ENCODE results near the gene TMEM144.

TMEM144 gene

DNA sequence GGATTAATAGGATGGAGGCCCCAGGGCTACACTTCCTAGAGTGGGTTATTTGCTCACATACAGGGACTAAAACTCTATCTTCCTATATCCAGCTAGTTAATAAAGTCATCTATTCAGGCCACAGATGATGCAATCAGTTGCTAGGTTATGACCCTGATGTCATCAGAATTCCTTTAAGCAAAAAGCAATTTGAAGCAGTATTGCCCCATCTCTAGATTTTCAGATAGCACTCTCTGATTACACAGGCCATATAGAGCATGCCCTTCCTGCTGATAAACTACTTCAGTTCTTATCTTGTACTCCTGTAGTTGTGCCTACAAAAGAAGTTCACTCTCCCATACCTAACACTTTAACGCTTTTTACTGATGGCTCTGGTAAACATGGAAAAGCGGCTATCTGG is 84.8 kb downstream of the TMEM144 start:
- no peak for FAIRE-seq
- DNase-seq (ENCODE audit: low spot score): no peak

DNA sequence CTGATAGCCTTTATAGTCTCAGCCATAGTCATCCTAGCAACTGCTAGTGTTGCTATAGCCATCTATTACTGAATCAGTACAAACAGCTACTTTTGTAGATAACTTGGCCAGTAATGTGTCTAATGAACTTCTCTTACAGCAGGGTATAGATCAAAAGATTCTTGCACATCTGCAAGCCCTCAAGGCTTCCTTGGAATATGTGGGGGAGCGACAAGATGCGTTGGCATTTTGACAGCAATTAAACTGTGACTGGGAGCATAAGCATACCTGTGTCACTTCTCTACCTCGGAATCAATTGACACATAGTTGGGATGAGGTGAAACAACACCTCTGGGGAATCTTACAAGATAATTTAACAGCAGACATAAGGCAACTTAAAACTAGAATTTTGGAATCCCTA is 87.6 kb downstream of the TMEM144 start:
- FAIRE-seq: no peak

DNA sequence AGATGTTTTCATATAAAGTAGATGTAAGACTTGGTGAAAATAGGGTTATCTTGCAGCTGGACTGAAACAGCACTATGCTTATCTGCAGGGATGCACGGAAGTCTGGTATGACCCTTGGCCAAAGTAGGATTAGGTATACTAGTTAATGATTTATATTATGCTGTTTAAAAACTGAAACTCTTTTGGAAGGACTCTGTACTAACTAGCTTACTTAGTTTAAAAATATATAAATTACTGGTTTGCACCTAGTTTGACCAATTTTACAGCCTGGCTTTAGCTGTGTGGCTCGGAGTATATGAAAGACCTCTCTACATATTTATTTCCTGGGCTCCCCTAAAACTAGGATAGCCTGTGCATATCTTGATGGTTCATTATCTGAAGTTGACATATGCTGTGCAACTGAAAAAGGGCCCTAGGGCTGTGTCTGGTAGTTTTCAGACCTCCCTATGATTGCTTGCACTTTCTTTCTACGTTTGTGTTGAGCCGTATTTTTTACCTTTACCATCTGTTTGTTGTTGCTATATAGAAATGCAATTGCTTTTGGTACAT is 89.2 kb downstream of the TMEM144 start:
- FAIRE-seq: no peak

More for the DNA sequence above, 87.6 kb downstream of the TMEM144 start:
- no peak for DNase-seq (ENCODE audit: low spot score)

DNA sequence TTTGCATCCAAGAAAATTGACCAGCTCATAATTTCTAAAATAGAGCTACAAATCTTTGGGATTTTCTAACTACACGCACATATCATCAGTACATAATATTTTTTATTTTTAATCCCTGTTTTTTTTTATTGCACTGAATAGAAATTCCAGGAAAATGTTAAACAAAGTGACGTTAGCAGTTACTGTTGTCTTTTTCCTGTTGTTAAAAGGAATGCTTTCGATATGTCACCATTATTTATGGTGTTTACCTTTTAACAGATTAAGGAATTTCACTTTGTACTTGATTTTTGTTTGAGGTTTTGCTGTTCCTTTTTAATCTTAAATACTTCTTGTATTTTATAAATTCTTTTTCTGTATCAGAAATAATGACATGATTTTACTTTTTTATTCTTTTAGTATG is 89.7 kb downstream of the TMEM144 start:
- FAIRE-seq (no peak), DNase-seq (ENCODE audit: low spot score) (no peak)

More for the DNA sequence above, 89.2 kb downstream of the TMEM144 start:
- DNase-seq (ENCODE audit: low spot score): no peak

DNA sequence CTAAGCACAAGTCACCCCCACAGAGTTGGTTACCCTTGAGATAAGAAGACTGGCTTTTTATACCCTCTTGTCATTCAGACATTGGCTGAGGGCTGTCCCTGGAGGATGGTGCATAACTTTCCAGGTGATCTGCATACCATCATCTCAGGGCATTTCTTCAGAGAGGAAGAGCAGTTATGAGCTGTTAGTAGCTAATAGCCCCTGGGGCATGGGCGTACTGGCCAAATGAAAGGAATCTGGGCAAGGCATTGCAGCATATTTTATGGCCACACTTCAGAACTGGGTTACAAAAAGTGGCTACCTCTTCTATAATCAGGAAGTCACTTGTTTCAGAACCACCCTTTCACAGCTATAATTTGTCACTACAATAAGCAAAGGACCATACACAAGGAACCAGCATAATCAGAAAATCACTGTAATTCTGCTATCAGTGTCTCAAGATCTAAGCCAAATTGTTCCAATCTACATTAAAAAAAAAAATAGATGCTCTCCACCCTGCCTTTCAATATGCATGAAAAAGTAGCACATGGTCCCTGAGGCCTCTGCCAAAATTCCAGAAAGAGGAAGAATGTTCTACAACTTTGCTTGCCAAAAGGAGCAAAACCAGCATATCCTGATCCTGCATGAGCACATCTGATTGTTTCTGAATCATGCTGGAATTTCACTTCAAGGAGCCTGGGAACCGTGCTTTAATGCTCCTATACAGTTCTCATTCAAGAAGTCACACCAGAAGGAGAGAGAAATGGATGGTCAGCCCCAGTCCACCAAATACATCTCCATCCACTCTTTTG is 92.0 kb downstream of the TMEM144 start:
- no peak for FAIRE-seq
- no peak for DNase-seq (ENCODE audit: low spot score)

DNA sequence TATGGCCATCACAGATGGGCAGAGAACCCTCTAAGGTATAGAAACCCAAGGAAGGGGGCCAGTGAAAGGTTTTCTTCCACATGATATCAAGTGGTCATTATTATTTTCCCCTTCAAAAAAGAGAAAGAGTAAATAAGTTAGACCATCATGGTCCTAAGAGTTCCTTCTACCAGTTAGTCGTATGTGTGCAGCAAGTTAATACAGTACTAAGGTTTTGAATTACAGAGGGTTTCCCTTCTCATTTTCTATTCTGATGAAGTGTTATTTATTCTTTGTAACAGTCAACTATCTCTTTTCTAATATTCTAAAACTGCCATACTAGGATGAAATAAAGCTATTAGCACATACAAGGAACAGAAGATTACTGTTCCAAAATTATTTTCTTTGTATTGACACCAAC is 94.4 kb downstream of the TMEM144 start:
- DNase-seq (ENCODE audit: low spot score): no peak
- FAIRE-seq: no peak
